HCEC 1CT (cell line): ENCODE data around the gene POLR3GL.
"Not testable (repeated sequence)": the region's sequence is repeated elsewhere in the genome, so short reads cannot be mapped to it uniquely, and the experiment has no call there.

Experiments
- DNase-seq: peaks from one replicate; pipeline ENCODE4 v3.0.0-alpha.2; 2017

The POLR3GL gene

DNA sequence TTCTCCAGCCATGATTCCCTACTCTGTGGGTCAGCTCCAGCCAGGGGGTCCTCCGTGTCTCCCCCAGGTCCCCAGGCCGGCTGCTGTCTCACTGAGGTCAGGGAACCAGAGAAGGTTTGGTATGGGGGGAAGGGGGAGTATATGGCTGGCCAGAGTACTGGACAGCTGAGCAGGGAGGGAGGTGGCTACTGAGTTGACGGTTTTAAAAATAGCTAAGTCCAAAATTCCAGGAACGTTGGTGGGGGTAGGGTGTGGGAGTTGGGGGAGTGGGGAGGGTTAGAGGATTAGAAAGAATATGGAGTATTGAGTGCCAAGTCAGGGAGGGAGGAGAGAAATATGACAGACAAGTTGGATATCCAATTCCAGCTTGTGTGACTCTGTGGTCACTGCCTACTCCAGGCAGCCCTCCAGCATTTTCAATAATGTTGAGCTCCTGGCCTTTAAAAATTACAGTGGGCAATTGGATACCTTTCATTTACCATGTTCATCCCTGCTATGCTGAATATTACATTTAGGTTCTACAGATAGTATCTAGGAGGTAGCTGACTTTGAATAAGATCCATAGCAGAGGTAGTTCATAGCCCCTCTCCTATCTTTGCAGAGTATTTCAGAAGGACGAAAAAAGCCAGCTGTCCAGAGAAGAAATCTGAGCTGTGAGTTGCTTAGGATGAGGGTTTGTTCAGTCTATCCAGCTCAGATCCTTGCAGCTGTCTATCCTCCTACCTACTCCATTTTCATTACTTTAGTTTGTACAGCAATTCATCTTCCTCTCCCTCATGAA is 57.3 kb downstream of the POLR3GL start, which contains the start of gene HJV:
TSS of gene HJV (minus strand) at position 114 of the 781 bp plus-strand sequence. CDS start 1,504 bp downstream, outside the sequence.
- no peak for DNase-seq

DNA sequence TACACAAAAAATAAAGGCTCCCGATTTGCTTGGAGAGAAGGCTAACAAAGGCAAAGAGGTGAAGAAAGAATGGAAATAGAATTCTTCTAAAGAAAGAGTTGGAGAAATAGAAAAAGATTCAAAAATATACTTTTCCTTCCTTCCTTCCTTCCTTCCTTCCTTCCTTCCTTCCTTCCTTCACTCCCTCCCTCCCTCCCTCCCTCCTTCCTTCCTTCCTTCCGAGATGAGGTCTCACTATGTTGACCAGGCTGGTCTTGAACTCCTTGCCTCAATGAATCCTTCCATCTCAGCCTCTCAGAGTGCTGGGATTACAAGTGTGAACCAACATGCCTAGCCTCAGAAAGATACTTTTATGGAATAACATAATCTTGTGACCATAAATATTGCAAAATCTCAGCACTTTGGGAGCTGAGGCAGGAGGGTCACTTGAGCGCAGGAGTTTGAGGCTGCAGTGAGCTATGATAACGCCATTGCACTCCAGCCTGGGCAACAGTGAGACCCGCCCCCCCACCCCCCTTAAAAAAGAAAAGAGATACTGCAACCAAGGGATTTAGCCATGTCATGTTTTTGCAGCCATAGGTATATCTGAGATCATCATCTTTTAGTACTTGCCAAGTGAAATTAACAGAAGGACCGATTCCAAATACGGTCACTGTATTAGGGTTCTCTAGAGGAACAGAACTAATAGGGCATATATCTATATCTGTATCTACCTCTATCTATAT is 58.1 kb downstream of the POLR3GL start:
- no peak for DNase-seq

- DNase-seq = peak; percentile 8
These were observed 61.5 kb downstream of the POLR3GL start for GRCh38 chr1:146025787-146026495.

DNA sequence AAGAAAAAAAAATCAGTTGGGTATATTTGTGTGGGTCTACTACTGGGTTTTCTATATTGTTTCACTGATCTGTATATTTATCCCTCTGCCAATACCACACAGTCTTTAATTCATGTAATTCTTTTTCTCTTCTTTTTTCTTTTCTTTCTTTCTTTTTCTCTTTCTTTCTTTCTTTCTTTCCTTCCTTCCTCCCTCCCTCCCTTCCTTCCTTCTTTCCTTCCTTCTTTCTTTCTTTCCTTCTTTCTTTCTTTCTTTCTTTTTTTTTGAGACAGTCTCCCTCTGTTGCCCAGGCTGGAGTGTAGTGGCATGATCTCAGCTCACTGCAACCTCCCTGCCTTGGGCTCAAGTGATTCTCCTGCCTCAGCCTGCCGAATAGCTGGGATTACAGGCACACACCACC is 62.2 kb downstream of the POLR3GL start:
- not testable (repeated sequence) for DNase-seq
